ENCODE results near the gene NUDT5.
"Not testable (repeated sequence)": the region's sequence is repeated elsewhere in the genome, so short reads cannot be mapped to it uniquely, and the experiment has no call there.

NUDT5 gene

DNA sequence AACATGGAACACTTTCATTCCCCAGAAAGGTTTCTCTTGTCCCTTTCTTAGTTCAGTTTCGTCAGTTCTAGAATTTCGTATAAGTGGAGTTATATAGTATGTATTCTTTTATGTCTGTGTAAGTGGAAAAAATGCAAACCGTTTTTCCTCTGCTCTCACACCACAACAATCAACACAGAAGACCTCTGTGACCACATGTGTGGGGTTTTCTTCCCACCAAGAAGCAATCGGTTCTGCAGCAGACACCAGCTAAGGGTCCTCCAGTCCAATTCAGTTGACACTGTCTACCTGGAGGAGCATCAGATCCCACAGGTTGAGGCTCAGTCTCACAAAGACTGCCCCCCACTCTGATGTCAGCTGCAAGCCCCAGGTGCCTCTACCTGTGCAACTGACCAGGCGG lies 6.5 kb upstream of the NUDT5 start:
- no peak for DNase-seq

DNA sequence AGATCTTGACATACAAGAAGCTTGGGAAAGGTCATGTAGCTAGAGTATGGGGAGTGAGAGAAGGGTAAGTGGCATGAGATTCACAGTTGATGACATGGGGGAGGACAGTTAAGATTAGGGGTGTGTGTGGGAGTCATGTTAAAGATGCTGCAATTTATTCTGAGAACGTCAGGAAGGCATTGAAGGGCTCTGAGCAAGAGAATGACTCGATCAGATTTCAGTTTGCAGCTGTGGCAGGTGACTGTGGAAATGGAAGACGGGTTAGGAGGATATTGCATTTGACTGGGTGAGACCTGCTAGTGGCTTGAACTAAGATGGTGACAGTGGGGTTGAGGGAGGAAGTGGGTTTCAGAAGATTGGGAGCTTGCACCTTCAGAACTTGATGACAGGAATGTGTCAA lies 5.9 kb upstream of the NUDT5 start:
- DNase-seq, result no peak

DNA sequence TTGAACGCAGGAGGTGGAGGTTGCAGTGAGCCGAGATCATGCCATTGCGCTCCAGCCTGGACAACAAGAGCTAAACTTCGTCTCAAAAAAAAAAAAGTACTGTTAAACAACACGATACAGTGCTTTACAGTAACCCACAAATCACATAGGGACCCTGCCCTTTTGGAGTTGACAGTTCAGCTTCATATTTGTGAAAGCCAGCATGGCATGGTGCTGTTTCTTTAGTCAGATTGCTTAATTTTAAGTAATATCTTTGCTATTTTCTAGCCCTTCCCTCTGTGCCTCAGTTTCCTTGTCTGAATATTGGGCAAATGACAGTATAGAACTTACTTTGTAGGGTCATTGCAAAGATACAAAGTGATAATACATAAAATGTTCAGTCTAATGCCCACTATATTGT lies 5.2 kb upstream of the NUDT5 start:
- no peak for DNase-seq

DNA sequence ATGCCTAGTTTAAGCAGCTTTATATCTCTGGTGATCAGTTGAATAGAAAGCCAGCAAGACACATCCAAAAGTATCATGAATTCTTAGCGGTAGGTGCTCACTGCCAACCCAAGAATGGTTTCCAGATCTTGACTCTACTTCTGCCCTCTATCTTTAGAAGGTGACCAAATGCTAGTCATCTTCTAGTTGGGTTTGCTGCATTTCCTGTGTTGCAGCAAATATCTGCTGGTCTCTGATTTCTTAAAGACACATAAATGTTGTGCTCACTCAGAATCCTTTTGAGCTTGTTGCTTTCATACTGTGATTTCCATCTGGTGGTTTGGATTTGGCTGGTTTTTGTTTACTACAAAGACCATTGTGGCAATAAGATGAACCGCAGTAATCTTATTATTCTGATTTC lies 2.5 kb upstream of the NUDT5 start:
- no peak for DNase-seq

DNA sequence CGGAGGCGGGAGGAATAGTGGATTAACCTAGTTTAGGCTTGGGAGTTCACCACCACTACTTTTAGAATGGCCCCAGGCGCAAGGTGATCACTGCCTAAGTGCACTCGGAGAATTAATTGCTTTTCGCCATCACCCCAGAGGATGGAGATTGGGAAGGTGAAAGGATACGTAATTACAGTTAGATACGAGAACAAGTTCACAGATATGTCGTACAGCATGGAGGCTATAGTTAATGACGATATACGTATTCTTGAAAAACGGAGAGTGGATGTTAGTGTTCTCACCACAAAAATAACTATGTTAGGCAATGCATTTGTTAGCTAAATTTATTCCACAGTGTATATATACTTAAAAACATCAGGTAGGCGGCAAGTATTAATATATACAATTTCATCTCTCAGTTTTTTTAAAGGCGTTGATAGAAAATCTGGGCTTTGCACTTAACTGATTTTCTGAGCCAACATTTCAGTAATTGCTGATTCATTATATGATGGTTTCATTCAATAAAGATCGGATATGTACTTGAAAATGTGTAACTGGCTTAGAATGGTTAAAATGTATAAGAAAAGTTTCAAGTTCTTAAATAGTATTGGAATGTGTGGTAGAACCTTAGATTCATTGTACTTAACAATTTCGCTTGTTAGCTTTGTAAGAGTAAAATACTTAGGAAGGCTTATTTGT lies 980 bp upstream of the NUDT5 start:
- no peak for DNase-seq

DNA sequence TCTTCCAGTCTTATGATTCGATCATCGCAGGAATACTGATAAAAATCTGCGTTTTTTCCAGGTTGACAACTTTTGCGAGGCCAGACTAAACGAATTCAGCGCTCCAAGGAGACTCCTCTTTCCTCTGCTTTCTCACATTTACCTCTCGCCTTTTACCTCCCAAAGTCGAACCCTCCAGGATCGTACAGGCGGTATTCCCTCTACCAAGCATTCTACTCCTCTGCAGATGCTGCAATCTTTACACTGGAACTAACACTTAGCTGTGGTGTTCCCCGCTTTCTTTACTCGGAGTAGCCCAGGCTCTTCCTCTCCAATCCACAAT lies 449 bp downstream of the NUDT5 start:
- no peak for DNase-seq

DNA sequence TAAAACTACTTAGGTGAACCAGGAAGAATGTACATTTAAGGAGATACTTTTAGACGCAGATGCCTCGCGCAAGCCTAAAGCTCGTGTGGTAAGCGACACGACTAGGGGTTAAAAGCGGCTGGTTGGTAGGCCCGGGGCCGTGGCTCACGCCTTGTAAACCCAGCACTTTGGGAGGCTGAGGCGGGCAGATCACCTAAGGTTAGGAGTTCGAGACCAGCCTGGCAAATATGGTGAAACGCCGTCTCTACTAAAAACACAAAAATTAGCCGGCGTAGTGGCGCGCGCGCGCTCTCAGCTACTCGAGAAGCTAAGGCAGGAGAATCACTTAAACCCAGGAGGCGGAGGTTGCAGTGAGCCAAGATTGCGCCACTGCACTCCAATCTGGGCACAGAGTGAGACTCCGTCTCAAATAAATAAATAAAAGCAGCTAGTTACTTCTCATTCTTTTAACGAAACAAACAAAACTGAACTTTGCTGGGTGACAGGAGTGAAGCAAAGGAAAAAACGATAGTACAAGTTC lies 879 bp downstream of the NUDT5 start:
- DNase-seq, result no peak

DNA sequence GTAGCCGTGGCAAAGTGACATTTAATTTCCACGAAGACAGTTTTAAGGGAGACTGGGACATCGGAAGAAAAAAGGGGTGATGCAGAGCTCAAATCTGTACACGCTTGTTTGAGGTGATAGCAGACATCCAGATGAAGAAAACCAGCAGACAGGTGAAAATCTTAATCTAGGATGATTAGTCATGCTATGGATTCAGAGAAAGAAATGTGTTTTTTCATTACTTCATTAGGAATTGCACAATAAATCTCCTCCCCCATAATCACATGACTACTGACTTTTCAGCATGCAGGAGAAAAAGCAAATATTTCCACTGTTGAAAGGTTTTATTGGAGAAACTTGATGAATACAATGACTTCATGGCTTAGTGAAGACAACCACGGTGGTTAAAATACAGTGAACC lies 2.5 kb downstream of the NUDT5 start:
- no peak for DNase-seq

DNA sequence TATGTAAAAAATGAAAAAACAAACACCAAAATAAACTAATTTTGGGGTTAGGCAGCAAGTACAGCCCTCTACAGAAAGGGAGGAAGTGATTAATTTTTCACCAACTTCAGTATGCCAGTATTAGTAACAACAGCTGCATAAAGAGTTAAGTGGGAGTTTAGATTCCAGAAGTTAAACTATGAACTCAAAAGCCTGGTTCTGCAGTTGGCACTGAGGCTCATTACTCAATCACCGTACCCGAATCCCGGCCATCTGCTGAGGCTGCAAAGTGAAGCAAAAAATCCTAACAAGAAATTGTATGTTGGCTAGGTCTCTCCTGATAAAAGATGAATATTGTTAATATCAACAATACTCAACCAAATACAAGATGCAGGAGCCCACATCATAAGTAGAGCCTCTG lies 4.0 kb downstream of the NUDT5 start:
- no peak for DNase-seq

DNA sequence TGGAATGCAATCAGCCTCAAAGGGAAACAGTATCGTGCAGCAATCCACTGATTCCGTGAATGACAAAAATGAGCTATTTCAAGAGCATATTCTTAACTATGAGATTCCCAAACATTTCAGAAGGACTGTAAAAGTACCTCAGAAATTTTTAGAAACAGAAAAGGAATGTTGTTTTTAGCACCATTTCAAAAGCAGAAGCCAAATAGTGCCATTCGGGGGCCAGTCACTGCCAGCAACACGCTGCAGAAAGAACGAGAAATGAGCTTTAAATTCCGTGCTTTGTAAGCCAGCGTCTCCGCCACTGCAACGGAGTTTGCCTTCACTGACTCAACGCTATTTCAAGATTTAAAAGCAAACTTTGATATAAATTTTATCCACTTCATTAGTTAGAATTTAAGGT lies 6.3 kb downstream of the NUDT5 start:
- DNase-seq, result no peak

DNA sequence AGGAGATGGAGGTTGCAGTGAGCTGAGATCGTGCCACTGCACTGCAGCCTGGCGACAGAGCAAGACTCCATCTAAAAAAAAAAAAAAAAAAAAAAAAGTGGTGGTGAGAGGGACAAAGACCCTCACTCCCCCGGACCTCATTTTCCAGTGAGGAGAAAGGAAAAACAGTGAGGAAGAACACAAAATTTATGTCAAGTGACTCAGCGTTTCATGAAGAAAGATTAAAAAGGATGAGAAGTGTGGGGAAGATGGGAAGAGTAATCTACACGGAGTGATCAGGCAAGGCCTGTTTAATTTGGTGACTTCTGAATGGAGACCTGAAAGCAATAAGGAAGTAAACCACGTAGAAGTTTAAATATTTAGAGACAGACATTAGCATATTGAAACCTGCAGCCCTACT lies 7.0 kb downstream of the NUDT5 start:
- no peak for DNase-seq

DNA sequence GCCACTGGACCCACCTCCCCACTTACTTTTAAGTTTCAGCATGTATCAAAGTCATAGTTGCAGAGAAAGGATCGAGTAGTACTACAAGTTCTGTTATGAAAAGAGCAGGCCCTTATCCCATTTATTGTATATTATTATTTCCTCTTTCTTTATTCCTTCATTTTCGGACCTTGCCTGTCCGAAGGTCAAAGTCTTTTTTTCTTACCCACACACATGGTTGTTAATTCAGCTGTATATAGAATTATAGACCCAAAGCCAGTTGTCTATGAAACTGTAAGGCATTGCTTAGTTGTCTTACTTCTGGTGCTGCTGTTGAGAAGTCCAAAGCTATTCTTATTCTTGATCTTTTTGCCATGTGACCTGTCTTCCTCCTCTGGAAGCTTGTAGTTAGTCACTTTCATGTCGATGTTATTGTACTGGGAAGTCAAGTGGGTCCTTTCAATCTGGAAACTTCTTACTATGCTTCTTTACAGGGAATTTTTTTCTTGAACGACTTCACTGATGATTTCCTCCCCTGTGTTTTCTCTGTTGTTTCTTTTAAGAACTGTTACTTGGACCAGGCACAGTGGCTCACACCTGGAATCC lies 8.3 kb downstream of the NUDT5 start:
- DNase-seq, result no peak

DNA sequence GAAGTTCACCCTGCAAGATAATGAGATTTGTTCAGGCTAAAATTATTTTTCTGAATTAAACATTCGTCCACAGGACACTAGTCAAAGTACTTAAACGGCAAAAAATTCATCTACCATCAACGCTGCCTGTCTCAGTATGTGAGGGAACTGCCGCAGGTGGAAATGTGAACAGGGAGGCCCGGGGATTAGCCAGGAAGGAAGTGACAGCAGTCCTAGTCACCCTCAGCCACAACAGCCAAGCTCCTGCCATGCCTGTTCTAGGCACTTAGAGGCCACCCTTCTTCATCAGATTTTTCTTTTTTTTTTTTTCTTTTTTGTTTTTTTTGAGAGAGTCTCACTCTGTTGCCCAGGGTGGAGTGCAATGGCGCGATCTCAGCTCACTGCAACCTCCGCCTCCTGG lies 9.4 kb downstream of the NUDT5 start:
- DNase-seq, result no peak

DNA sequence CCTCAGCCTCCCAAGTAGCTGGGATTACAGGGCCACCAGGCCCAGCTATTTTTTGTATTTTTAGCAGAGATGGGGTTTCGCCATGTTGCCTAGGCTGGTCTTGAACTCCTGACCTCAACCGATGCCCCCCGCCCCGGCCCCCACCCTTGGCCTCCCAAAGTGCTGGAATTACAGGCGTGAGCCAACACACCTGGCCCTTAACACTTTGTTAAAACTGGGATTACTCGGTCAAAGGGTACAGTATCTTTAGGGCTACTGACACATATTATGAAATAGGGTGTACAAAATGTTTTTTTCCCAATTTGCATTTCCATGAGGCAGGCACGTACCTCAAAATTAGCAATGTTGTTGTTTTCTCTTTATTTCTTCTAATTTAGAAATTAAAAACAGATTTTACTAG lies 11.5 kb downstream of the NUDT5 start:
- DNase-seq, result no peak

DNA sequence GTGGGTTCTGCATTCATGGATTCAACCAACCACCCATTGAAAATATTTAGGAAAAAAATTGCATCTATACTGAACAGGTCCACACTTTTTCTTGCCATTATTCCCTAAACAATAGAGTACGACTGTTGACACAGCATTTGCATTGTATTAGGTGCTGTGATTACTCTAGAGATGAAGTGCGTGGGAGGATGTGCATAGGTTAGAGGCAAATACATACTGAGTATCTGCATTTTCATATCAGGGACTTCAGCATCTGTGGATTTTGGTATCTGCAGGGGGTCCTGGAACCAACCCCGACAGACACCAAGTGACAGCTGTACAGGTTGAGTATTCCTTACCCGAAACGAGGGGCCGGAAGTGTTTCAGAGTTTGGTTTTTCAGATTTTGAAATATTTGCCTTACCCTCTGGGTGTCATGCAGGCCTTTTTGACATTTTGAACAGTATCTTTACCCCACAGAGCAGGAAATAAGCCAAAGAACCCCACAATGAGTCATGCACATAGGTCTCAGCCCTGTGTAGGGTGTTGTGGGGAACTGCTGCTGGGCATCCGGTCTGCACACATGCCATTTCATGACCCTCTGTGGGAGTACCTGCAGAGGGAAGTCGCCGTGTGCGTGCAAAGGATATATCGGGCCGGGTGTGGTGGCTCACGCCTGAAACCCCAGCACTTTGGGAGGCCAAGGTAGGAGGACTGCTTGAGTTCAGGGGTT lies 14.5 kb downstream of the NUDT5 start:
- DNase-seq, result no peak

DNA sequence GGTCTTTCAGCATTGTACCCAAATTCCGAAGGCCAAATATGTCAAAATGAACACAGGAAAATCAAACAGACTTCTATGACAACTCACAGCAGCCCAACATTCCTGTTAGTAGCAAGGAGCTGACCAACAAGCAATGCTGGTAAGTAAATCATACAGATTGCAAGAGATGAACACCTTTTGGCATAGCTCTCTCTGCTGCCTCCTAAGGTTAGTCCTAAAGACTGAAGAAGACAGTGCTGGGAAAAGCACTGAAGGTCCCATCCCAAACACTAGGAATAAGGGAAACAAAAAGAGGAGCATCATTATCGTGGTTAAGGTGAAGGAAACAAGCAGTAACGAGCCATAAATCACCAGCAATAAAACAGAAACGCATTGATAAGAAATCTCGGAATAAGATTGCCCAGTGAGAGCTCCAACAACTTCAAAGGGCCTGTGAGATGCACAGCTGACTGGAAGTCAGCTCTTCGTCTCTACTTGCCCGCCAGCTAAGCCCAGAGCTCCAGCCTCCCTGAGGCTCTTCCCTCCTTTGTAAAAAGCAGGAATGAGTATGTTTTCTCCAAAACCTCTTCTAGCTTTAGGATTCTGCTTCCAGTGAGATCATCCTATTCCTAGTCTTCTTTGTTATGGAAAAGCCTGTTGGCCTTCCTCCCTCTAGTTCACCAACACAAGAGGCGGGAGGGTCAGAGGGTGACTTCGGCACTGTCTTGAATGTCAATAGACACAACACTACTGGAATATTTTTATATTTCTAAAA lies 15.3 kb downstream of the NUDT5 start:
- no peak for DNase-seq

DNA sequence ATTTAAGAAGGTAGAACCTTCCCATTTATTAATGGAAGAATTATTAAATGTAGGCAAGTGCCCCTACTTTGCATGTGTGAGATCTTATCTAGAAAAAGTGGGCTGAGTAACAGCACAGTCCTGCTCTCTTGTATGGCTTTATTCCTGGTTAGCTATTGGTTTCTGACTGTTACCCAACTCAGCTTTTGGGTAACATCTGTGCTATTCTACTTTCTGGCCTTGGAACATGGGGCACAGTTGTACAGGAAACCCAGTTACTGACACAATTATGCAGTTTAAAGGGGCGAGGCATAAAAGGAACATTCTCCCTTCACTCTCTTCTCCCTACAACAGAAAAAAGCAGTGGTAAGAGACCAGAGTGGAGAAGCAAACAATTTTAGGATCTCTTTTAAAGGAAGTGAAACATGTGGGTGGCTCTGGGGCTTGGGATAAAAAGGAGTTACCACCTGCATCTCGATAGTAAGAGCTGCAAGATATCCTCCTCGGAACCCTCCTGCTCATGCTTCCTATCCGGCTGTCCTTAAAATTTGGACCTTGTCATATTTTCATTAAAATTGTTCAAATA lies 16.0 kb downstream of the NUDT5 start:
- DNase-seq, result no peak

DNA sequence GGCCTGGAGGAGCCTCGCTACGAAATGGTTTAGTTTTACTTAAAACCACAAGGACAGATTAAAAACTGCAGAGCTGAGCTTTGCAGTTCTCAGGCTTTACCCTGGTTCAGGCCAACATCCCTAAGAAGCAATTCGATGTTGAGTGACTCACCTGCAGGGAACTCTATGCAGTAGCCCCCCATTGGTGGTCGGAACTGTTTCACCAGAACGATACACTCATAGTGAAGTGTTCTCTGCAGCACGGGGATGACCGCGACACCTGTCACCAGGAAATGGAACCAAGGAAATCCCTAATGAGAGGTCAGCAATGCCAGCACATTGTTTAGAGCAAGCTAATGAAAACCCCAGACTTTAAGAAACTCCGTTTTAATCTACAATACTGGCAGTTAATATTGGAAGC lies 18.0 kb downstream of the NUDT5 start:
- no peak for DNase-seq

DNA sequence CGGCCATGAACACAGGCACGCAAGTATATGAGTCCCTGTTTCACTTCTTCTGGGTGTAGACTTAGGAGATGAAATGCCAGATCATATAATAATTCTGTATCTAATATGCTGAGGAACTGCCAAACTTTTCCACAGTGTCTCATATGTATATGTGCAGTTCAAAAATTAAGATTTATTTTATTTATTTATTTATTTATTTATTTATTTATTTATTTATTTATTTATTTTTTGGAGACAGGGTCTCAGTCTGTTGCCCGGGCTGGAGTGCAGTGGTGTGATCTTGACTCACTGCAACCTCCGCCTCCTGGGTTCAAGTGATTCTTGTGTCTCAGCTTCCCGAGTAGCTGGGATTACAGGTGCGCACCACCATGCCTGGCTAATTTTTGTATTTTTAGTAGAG lies 24.2 kb downstream of the NUDT5 start:
- not testable (repeated sequence) for DNase-seq

DNA sequence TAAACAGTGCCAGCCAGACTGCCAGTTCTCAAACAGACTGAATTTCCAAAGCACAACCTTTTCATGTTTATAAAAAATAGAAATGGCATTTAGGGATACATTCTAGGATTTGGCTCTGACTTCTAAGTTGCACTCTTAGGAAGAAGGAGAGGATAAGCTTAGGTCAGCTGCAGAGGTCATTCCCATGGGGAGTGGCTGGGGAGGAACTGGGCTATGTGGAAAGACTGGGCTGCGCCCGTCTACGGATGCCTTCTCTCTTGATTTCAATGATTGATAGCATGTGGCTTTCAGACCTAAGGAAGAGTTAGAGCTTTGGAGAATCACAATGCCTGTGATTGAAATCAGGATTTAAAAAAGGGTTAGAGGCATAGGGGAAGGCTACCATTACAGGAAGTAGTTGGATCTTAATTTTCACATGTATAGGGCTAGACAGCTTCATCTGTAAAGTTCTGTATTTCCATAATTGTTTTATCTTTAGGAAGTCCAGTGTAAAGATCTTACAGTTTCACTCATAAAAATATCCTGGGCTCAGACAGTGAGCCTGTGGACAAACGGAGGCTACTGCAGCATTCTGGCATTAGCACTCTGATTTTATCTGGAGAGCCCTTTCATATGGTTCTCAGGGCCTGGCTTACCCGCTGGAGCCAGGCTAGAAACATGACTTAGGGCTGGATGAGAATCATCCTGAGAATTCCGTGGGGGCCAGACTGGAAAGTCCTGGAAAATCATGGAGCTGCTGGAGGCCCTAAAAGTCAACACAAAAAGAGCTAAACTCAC lies 29.5 kb downstream of the NUDT5 start:
- DNase-seq, result no peak

DNA sequence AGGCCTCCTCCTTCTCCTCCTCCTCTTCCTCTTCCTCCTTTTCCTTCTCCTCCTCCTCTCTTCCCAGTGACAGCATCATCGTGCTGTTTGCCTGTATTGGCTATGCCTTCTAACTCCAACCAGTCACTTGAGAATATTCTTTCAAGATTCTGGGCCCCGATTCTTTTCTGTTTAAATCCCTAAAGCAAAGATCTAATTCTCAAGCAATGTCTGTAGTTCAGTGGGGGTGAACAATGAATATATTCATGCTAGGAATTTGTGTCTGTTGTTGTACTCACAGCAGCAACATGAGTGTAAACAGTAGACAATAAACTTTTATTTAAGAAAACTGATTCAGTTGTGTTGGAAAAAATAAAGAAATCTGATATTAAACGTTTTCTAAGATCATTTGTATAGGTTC lies 30.7 kb downstream of the NUDT5 start:
- no peak for DNase-seq

DNA sequence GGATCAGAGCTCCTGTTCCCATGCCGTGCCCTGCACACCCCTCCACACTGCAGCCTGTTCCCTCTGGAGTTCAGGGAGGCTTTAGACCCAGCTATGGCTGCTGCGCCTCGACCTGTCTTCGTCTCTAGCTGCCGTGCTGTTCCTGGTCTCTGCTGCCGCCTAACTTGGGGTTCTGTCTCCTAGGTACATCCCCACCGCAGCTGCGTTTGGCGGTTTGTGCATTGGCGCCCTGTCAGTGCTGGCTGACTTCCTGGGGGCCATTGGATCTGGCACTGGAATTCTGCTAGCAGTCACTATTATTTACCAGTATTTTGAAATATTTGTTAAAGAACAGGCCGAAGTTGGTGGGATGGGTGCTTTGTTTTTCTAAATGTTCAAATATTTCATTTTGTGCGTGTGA lies 31.6 kb downstream of the NUDT5 start:
- no peak for DNase-seq

DNA sequence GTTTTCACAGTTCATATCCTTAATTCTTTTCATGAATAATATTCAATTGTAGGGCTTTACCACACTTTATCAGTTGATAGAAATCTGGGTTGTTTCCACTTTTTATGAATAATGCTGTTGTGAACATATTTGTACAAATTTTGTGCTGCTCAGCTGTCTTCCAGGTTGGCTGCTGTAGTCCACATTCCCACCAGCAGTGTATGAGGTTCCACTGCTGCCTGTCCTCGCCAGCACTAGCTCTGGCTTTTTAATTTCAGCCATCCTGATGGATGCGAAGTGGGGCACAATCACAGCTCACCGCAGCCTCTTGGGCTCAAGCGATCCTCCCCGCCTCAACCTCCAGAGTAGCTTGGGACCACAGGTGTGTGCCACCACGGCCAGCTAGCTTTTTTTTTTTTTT lies 32.8 kb downstream of the NUDT5 start:
- no peak for DNase-seq
